ENCODE results near the gene OLR1.
"Not testable (repeated sequence)": the region's sequence is repeated elsewhere in the genome, so short reads cannot be mapped to it uniquely, and the experiment has no call there.

Gene OLR1

GRCh38 chr12:10190558-10191388 is 18.8 kb upstream of the OLR1 start:
- DNase-seq: peak; percentile 64

DNA sequence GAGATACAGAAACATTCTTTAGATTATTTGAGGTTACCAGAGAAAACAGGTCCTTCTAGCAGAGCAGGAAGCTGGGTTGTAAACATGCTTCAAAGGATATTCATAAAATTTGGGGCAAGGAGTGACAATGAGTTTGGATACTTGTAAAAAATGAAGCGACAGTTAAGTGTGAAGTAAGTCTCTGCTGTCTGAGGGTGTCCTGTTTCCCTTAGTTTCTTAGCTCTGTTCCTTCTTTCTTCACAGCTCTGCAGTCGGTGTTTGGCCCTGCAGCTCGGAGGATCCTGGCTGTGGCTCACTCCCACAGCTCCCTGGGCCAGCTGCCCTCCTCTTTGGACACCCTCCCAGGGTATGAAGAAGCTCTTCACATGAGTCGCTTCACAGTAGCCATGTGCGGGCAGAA is 17.7 kb upstream of the OLR1 start:
- DNase-seq: no peak

- not testable (repeated sequence) for DNase-seq
These were observed 15.0 kb upstream of the OLR1 start for GRCh38 chr12:10186958-10187357.

DNA sequence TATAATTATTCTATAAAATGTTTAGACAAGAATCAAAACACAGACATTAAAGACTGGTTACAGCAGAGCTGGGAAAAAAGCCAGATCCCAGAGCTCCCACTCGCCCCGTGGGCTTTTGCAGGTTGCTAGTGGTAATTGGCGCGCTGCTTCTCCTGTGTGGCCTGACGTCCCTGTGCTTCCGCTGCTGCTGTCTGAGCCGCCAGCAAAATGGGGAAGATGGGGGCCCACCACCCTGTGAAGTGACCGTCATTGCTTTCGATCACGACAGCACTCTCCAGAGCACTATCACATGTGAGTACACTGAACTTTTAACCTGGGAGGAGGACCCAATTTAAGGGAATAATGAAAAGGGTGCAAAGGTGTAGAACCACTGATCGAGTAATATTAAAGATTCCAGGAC is 14.4 kb upstream of the OLR1 start:
- DNase-seq: no peak

DNA sequence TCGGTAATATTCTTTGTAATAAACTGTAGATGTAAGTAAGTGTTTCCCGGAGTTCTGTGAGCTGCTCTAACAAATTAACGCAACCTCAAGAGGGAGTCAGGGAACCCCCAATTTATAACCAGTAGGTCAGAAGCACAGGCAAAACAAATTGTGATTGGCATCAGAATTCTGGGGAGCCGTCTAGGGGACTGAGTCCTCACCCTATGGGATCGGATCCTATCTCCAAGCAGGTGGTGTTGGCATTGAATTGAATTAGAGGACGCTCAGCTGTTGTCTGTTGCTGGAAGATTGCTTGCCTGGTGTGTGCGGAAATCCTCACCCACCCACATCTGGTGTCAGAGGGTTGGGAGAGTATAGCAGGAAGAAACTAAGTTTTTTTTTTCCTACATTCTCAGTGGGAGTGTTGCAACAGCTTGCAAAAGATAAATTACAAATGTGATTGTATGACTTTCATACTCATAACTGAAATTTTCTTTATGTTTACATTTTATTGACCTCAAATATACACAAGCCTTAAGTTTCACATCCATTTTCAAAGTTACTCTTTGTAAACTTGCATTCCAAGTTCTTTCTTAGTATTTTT is 12.4 kb upstream of the OLR1 start:
- no peak for DNase-seq

- peak; percentile 26 for DNase-seq
These were observed 10.6 kb upstream of the OLR1 start for GRCh38 chr12:10182354-10183049.

DNA sequence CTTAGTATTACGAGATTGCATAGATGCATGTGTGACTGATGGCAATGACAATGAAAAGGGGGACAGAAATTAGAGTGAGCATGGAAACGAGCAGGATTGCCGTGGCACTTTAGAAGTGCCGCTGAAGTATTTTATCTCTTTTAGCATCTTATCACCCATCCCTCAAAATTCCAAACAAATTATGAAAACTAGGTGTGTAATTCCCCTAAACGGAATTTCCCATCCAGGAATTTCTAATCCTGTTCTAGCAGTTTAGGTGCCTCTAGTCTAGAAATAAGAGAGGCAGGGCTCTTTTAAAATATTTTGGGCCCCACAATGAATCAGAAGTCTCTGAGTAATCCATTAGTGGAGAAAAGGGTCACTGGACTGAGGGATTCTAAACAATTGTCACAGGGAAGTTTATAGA is 7.8 kb upstream of the OLR1 start:
- DNase-seq: no peak

- no peak for DNase-seq
These were observed 6.9 kb upstream of the OLR1 start, which contains the start of gene TMEM52B for GRCh38 chr12:10178821-10179220. Gene TMEM52B (plus strand): TSS chr12:10179032. CDS start chr12:10179575, 543 bp downstream.

- DNase-seq: no peak
These were observed 4.1 kb upstream of the OLR1 start for GRCh38 chr12:10175846-10176636.

- DNase-seq: no peak
These were observed 3.2 kb upstream of the OLR1 start for GRCh38 chr12:10174986-10175614.

DNA sequence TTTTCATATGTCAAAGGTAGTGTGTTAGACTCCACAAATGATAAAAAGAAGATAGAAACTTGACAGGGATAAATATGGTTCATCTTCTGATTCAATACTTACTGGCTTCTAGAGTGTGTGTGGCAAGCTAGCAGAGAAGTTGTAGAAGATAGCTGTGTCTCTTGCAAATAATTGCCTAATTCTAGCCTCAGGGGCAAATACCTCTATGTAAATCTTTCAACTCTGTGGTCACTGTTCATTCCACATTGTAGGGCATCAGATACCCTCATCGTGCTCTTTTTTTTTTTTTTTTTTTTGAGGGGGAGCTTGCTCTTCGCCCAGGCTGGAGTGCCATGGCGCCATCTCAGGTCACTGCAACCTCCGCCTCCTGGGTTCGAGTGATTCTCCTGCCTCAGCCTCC is 1.7 kb downstream of the OLR1 start:
- DNase-seq: no peak

DNA sequence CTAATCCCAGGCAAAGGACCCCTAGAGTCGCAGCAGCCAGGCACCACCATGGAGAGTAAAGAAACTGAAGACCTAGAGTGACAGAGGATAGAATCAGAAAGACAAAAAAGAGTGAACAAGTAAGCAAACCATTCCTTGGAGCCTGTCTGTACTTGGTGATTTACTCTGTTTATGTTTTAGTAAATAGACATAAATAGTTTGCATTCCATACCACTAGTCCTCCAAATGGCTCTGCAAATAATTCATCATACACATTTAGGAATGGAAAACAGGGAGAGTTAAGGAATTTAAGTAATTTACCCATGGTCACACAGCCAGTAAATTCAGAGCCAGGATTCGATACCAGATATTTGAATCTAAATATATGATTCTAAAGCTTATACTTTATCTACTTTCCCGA is 2.8 kb downstream of the OLR1 start:
- DNase-seq: no peak

- DNase-seq: no peak
These were observed 4.3 kb downstream of the OLR1 start for GRCh38 chr12:10167599-10167998.

DNA sequence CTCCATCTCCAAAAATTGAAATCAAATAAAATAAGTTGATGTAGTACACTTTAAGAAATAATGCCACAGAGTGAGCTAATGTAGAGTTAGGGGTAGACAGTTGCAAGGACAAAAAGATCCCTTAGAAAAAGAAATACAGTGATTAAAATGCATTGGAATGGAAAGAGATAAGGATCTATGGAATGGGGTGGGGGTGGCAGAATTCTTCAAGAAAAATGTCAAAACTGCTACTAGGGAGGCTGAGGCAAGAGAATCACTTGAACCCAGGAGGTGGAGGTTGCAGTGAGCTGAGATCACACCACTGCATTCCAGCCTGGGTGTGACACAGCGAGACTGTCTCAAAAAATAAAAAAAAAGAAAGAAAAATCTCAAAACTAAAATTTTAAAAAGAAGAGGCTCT is 6.5 kb downstream of the OLR1 start:
- DNase-seq: no peak

DNA sequence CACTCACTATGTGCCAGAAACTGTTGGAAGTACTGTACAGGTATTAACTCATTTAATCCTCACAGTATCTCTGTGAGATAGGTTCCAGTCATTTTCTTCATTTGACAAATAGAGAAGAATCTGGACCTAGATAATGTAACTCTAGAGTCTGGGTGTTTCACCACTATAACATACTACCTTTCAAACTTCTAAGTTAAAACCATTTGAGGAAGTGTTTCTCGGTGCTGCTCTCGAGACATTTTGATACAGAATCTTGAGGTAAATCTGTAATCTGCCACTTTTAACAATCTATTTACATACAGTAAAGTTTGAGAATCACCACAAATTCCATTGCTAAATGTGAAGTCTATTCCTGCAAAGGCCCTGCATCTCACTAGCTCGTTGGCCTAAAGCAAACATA is 8.8 kb downstream of the OLR1 start:
- DNase-seq: no peak

DNA sequence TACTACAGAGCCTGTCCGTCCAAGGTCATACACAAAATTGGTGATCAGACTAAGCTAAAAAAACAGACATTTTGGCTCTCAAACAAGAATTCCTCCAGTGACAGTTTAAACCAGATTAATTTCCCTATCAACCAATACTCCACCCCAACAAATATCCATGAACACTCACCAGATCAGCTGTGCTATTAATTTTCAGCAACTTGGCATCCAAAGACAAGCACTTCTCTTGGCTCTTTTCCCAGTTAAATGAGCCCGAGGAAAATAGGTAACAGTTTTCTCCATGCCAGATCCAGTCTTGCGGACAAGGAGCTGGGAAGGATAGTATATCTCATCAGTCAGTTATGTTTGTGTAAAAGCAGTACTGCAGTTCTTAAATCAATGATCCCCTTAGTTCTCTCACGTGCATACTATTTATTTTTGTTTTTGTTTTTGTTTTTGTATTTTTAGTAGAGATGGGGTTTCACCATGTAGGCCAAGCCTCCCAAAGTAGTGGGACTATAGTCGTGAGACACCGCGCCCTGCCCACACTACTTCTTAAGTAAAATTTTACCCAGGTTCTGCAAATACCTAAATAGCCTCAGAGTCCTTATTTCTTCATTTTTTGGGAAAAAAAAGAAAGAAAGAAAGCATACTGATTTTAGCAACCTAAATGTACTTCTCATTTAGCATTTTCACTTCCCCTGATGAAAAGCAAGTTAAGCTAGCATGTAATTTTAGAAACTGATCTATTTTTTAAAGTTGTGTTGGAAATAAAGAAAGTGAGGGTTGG is 11.1 kb downstream of the OLR1 start:
- no peak for DNase-seq

DNA sequence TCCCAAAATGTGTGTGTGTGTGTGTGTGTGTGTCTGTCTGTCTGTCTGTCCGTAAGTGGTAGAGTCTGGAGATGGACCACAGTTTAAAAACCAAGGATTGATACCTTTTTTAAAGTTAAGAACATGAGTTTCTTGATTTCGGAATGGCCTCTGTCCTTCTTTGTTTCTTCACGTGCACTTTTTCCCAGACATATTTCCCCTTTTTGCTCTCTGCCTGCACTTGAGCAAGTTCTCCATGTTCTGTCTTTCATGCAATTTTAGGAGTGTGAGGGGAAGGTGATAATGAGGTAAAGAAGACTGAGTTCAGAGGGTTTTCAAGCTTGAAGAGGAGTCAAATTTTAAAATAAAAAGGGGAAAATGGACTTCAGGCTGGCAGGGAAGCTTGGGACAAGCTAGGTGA is 12.7 kb downstream of the OLR1 start:
- no peak for DNase-seq

DNA sequence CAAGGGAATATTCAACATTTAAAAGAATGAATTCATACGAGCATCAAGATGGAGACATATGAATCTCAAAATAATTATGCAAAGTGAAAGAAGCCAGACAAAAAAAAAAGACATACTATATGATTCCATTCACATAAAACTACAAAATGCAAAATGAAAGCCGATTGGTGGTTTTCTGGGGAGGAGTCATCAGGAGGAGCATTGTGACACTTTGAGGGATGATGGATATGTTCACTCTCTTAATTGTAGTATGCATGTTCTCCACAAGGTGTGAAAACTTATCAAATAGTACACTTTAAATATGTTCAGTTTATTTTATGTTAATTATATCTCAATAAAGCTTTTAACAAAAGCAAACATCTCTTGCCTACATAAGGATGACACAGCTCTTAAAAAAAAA is 13.5 kb downstream of the OLR1 start:
- no peak for DNase-seq

DNA sequence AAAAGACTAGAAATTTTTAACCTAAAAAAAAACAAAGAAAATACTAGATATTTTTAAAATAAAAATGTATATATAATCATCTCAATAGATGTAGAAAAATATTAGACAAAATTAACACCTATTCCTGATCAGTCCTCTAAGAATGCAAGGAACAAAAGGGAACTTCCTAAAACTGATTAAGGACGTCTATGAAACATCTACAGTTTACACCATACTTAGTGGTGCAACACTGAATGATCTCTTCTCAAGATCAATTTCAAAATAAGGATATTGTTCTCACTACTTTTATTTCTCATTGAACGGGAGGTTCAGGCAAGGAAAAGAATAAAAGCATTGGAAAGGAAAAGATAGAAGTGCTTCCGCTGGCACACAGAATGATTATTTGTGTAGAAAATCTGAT is 16.0 kb downstream of the OLR1 start:
- no peak for DNase-seq

- DNase-seq: no peak
These were observed 17.8 kb downstream of the OLR1 start for GRCh38 chr12:10154145-10154496.

- DNase-seq: peak; percentile 62
These were observed 18.4 kb downstream of the OLR1 start for GRCh38 chr12:10153271-10154144.
